ENCODE results near the gene PPARA. TPM values are rescaled to one million over a fixed set of nuclear protein-coding genes. Genes with fewer than 3 reads are reported as not detected.

Gene PPARA
- total RNA-seq, 1 donor from 2014 or later = 13.0 TPM

DNA sequence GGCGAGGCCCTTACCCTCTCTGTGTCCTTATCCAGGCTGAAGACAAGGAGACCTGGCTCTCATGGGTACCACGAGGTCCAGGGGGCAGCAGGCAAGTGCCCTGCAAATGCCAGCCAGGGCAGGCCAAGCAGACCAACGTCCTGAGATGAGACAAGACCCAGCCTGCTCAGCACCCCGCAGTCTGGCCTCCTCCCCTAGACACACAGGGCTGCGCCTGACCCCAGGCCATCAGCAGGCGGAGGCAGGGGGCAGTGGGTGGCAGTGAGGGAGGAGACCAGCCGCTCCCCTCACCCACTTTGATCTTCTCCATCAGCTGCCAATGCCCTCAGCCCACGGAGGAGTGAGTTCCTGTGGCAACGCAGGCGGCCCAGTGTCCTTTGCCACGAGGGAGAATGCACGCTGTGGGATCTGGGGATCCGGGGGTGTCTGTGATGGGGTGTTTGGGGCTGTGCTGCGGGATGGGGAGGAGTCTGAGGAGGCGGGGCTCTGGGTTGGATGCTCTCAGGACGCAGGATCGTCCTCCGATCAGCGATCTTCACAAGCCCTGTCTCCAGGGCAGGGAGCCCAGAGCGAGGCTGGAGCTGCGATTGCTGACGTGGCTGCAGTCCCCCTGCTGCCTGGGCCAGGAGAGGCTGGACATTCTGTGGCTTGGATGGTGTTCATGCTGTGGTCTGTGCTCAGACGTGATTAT, 30.5 kb upstream of the PPARA start:
- Mint-ChIP-seq H3K36me3 (ENCODE audit: low read depth) (peaks cover 2% of the 10 kb centered on the region), H3K27ac (no peak overlapping the region), H3K4me3 (no peak overlapping the region), H3K4me1 (peaks cover 5% of the 10 kb centered on the region), H3K27me3 (no peaks in the 10 kb centered on the region), H3K9me3 (no peaks in the 10 kb centered on the region)
- intact Hi-C loops (cut with micrococcal nuclease) = loop anchor here (5.0 kb wide), 1 partner anchor 177 kb away; the partner anchor contains the start of gene GTSE1
- no peak for DNase-seq

DNA sequence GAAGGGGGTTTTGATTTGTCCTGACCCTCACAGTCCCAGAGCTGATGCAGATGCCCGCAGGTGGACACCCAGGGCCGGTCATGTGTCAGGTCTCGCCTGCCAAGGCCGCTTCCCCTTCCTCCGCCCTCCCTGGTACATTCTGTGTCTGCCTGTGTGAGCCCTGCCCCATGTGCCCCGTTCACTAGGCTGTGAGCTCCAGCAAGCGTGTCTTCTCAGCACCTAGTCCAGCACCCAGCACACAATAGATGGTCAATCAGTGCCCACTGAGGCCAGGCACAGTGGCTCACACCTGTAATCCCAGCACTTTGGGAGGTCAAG, 29.9 kb upstream of the PPARA start:
- Mint-ChIP-seq H3K27me3 (no peaks in the 10 kb centered on the region), H3K4me1 (peaks cover 5% of the 10 kb centered on the region), H3K4me3 (no peak overlapping the region), H3K9me3 (no peaks in the 10 kb centered on the region), H3K27ac (no peak overlapping the region), H3K36me3 (ENCODE audit: low read depth) (no peaks in the 10 kb centered on the region)
- intact Hi-C loops (cut with micrococcal nuclease) = loop anchor here (5.0 kb wide), 1 partner anchor 177 kb away; the partner anchor contains the start of gene GTSE1
- DNase-seq = no peak

DNA sequence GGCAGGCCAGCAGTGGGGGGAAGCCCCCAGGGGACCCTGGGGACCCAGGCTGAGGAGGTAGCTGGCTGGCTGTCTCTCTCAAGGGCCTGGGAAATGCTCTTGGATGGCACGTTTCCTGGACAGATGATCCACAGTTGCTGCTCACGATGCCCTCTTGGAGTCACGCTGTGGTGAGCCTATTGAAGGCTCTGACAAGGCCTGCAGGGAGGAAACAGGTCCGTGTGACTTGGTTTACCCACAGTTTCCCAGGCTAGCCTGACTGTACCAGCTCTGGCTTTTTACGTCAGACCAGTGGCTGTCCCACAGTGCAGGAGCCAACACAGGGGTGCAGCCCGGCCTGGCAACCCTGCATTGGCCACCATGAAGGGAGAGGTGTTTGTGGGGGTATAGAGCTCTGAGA, 29.2 kb upstream of the PPARA start:
- intact Hi-C loops (cut with micrococcal nuclease) = loop anchor here (5.0 kb wide), 1 partner anchor 176 kb away; the partner anchor contains the start of gene GTSE1
- no peaks in the 10 kb centered on the region for H3K9me3 Mint-ChIP-seq
- no peak for DNase-seq
- peaks cover 5% of the 10 kb centered on the region for H3K4me1 Mint-ChIP-seq
- no peaks in the 10 kb centered on the region for H3K36me3 Mint-ChIP-seq (ENCODE audit: low read depth)
- peak overlapping the region; percentile 35 for H3K27ac Mint-ChIP-seq
- H3K27me3 Mint-ChIP-seq = no peaks in the 10 kb centered on the region
- no peak overlapping the region for H3K4me3 Mint-ChIP-seq

DNA sequence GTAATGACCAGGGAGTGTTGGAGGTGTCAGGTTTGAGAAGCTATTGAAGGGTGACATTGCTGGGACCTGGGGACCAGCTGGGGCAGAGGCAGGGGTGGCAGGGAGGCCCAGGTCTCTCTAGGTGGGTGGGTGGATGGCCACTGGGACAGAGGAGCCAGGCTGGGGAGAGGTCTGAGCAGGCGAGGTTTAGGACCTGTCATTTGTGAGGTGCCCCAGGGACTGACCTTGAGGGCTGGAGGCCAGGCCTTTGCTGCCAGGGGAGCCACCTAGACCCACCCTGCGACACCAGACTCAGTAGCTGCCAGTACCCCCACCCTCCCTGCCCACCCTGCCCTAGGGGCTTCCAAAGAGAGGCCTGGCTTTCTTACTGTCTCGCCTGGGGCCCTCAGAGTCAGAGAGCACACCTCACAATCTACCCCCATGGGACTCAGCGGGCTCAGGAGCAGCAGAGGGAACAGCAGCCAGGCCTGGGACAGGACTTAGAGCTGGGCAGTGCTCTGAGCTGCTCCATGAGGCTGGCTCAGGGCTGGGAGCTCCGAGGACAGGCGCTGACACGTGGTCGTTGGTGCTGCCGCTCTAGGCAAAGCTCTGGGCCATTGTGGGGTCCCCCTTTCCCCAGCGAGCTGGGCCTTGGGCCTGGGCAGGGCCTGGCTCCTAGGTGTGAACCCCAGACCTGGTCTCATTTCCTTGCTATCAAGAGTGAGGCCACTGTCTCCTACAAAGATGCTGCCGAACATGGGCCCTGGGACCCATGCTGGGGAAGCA, 28.6 kb upstream of the PPARA start:
- peaks cover 5% of the 10 kb centered on the region for H3K4me1 Mint-ChIP-seq
- no peak overlapping the region for H3K4me3 Mint-ChIP-seq

DNA sequence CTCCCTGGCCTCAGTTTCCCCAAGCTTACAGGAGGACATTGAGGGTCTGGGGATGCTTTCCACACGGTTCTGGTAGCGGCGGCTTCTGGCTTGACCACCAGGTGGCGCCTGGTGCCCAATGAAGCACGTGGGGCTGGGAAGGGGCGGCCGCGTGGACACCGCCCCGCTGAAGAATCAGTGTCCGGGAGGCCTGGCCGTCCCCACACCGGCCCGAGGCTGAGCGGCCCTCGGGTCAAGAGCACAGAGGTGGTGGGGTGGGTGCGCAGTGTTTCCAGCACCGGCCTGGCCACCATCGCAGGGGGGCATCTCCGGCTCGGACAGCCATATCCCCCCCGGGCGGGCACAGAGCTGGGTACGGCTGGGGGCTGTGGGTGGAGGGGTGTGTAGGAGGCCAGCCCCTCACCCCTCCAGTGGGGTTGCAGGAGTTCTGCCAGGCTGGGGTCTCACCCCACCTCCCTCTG, 27.8 kb upstream of the PPARA start:
- intact Hi-C loops (cut with micrococcal nuclease) = loop anchor here (1.0 to 5.0 kb wide), 3 partner anchors 175 to 420 kb away; partner anchors contain the start of gene GTSE1
- Mint-ChIP-seq H3K9me3 (no peaks in the 10 kb centered on the region), H3K27me3 (no peaks in the 10 kb centered on the region), H3K4me3 (no peak overlapping the region), H3K27ac (no peak overlapping the region), H3K36me3 (ENCODE audit: low read depth) (no peaks in the 10 kb centered on the region), H3K4me1 (peaks cover 5% of the 10 kb centered on the region)
- DNase-seq = peak; percentile 92

More for the DNA sequence above, 28.6 kb upstream of the PPARA start:
- H3K36me3 Mint-ChIP-seq (ENCODE audit: low read depth) = no peaks in the 10 kb centered on the region
- H3K27ac Mint-ChIP-seq = peak overlapping the region; percentile 35
- no peaks in the 10 kb centered on the region for H3K27me3 Mint-ChIP-seq
- no peak for DNase-seq
- intact Hi-C loops (cut with micrococcal nuclease) = loop anchor here (1.0 to 5.0 kb wide), 3 partner anchors 176 to 421 kb away; partner anchors contain the start of gene GTSE1
- no peaks in the 10 kb centered on the region for H3K9me3 Mint-ChIP-seq

DNA sequence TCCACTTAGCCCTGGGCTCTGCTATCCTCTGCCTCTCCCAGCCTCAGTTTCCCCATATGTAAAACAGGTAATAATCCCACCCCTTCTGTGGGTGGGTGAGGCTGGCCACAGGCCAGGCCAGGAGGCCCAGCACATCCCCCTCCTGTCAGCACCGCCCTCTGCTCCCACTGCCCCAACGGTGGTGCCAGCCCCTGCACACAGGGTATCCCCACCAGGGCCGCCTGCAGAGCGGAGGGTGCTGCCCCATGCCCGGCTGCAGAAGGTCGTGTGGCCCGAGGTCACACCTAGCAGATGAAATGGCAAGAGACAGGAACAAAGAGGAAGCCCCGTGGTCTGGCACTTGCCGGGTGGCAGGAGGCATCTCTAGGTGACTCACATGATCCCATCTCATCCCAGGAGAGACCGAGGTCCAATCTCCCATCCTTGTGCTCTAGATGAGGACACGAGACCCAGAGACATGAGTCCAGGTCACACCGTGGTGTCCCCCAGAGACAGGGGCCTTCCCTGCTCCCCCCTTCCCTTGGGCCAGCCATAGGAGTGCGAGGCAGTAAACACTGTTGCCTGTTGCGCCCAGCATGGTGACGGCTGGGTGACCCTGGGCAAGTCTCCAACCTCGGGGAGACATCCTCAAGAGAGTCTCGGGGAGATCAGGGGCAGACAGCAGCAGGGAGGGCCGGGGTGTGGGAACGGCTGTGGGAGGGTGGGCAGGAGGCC, 27.2 kb upstream of the PPARA start:
- Mint-ChIP-seq H3K27me3 (no peaks in the 10 kb centered on the region), H3K4me3 (no peak overlapping the region), H3K4me1 (peaks cover 5% of the 10 kb centered on the region), H3K9me3 (no peaks in the 10 kb centered on the region), H3K27ac (no peak overlapping the region), H3K36me3 (ENCODE audit: low read depth) (no peaks in the 10 kb centered on the region)
- intact Hi-C loops (cut with micrococcal nuclease) = loop anchor here (1.0 to 5.0 kb wide), 4 partner anchors 127 to 419 kb away; partner anchors contain the start of genes CDPF1 and GTSE1
- DNase-seq = no peak

DNA sequence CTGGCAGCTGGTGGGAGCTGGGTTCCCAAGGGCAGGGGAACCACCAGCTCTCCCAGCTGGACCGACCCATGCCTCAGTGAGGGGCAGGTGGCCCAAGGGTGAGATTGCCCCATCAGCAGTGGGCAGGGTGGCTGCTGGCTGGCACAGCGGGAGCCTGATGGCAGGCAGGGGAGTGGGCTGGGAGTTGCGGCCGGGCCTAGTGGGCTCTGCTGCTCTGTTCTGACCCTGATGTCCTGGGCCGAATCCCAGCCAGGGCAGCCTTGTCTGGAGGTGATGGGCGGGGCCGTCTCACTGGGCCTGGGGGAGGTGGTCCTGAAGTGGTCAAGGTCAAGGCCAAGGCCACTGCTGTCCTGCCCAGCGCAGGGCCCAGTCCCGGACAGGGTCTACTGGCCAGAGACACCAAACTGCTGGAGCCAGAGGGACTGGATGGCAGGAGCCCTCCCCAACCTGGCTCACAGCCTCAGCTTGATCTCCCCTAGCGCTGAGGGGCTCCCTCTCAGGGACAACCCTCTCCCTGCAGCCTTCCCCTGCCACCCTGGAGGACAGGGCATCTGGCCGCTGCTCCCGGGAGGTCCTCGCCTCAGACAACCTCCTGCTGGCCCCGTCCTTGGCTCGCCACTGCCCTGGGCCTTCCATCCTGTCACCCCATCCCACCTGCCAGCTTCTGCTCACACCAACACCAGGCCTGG, 26.5 kb upstream of the PPARA start:
- H3K36me3 Mint-ChIP-seq (ENCODE audit: low read depth) = no peaks in the 10 kb centered on the region
- H3K4me3 Mint-ChIP-seq = no peak overlapping the region
- DNase-seq = no peak
- H3K27ac Mint-ChIP-seq = no peak overlapping the region
- peaks cover 2% of the 10 kb centered on the region for H3K4me1 Mint-ChIP-seq
- H3K9me3 Mint-ChIP-seq = no peaks in the 10 kb centered on the region
- intact Hi-C loops (cut with micrococcal nuclease) = loop anchor here (1.0 to 5.0 kb wide), 2 partner anchors 126 to 173 kb away; partner anchors contain the start of genes CDPF1 and GTSE1
- no peaks in the 10 kb centered on the region for H3K27me3 Mint-ChIP-seq

DNA sequence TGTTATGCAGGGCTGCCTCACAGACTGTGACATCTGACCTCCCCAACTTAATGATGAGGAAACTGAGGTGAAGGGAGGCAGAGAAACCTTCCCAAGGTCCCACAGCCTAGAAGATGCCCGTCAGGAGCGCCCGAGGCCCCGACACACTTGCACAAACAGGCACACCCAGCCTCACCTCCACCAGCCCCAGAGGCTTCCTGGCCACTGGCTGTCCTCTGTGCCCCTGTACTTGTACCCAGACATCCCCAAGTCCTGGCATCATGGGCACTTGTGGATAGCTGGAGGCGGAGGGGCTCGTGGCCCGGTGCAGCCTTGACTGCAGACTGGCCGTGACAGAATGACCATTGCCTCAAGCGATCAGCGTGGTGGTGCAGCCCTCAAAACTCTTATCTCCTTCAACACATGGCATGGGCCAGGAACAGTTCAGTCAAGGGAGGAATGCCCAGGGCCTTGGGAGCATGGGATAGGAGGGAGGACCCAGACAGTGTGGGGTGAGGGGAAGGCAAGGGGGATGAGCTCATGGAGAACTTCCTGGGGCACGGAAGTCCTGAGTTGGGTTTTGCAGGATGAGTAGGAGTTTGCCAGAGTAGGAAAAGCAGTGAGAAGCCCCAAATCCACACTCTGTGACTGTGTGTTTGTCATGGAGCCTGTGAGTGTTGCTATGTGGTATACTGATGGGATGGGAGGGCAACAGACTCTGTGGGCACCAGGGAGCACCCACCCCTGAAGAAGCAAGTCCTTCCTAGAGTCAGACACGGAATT, 25.8 kb upstream of the PPARA start:
- Mint-ChIP-seq H3K9me3 (no peaks in the 10 kb centered on the region), H3K27me3 (no peaks in the 10 kb centered on the region), H3K4me1 (no peaks in the 10 kb centered on the region), H3K4me3 (no peak overlapping the region), H3K27ac (no peak overlapping the region), H3K36me3 (ENCODE audit: low read depth) (no peaks in the 10 kb centered on the region)
- intact Hi-C loops (cut with micrococcal nuclease) = loop anchor here (5.0 kb wide), 1 partner anchor 173 kb away; the partner anchor contains the start of gene GTSE1
- no peak for DNase-seq

DNA sequence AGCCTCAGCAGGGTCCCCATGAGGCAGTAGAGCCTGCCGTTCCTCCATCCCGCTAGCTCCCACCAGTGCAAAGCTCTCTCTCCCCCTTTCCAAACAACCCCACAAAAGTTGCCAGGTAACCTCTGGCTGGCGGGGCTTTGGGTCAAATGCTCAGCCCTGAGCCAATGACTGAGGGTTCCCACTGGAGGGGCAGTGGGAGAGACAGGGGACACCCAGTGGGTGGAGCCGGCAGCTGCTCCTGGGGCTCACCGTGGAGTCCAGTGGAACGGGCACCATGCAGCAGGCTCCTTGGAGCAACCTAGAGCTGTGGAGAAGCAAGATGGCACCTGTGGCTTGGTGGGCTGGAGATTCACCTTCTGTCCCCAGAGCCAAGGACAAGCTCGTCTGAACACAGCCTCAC, 25.0 kb upstream of the PPARA start:
- no peaks in the 10 kb centered on the region for H3K9me3 Mint-ChIP-seq
- H3K27ac Mint-ChIP-seq = no peak overlapping the region
- intact Hi-C loops (cut with micrococcal nuclease) = no loop called here
- no peaks in the 10 kb centered on the region for H3K4me1 Mint-ChIP-seq
- H3K27me3 Mint-ChIP-seq = no peaks in the 10 kb centered on the region
- no peak overlapping the region for H3K4me3 Mint-ChIP-seq
- no peaks in the 10 kb centered on the region for H3K36me3 Mint-ChIP-seq (ENCODE audit: low read depth)
- no peak for DNase-seq

DNA sequence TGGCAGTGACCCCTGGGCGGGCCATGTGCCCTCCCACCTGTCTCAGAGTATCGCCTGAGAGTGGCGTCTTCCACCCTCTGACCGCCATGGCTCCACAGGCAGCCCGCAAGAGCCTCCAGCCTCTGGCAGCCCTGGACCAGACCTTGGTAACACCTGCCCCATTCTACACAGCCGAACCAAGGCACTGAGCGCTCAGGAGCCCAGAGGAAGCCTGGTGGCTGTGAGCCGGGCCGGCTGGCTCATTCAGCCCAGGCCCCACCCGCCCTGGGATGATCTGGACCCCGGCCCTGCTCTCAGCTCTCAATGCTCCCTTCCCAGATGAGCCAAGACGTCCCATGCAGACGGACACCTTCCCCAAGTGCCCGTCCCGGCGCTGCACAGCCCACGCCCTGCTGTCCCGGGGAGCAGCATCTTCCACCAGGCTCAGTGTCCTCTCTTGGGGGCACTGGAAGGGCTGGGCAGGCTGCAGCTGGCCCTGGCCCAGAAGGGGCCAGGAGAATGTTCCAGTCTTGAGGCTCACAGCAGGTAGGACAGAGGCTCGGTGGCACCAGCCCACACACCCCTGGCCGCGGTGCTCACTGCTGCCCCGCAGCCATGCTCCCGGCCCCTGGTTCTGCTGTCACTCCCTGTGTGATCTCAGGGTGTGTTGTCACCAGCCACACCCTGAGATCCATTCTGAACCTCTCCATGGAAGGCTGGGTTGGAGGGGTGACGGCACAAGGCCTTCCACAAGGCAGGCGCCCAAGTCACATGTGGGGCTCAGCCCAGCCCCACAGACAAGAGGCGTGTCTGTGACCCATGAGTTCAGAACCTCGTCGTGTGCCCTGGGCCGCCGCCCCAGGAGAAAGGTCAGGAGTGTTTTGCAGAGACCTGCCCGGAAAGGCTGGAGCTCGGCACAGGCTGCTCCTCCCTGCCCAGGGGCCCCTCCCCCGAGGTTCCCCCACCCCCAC, 24.2 kb upstream of the PPARA start:
- no peak overlapping the region for H3K27ac Mint-ChIP-seq
- intact Hi-C loops (cut with micrococcal nuclease) = no loop called here
- H3K36me3 Mint-ChIP-seq (ENCODE audit: low read depth) = no peaks in the 10 kb centered on the region
- no peak for DNase-seq
- no peaks in the 10 kb centered on the region for H3K9me3 Mint-ChIP-seq
- no peak overlapping the region for H3K4me3 Mint-ChIP-seq
- H3K4me1 Mint-ChIP-seq = no peaks in the 10 kb centered on the region
- no peaks in the 10 kb centered on the region for H3K27me3 Mint-ChIP-seq

DNA sequence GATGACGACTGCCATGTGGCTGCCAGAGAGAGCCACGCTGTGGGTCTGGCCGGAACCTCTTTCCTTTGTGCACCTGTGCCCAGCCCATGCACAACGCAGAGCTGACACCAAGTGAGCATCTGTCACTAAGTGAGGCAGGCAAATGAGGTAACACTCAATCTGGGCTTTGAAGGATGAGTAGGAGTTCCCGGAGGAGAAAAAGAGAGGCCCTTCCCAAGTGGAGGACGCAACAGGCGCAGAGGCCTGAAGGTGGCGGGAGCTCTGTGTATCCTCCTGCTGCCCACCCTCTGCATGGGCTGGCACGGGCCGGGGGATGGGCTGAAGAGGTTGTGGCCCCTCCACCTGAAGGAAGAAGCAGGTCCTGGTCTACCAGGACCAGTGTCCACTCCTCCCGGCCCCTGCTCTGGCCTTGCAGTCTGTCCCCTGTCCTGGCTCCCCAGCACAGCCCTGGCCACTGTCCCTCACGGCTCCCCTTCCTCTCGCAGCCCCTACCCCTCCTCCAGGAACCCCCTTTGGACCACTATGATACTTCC, 23.4 kb upstream of the PPARA start:
- no peaks in the 10 kb centered on the region for H3K36me3 Mint-ChIP-seq (ENCODE audit: low read depth)
- H3K4me1 Mint-ChIP-seq = no peaks in the 10 kb centered on the region
- intact Hi-C loops (cut with micrococcal nuclease) = no loop called here
- no peak for DNase-seq
- no peak overlapping the region for H3K4me3 Mint-ChIP-seq
- no peaks in the 10 kb centered on the region for H3K27me3 Mint-ChIP-seq
- H3K9me3 Mint-ChIP-seq = no peaks in the 10 kb centered on the region
- H3K27ac Mint-ChIP-seq = no peak overlapping the region

DNA sequence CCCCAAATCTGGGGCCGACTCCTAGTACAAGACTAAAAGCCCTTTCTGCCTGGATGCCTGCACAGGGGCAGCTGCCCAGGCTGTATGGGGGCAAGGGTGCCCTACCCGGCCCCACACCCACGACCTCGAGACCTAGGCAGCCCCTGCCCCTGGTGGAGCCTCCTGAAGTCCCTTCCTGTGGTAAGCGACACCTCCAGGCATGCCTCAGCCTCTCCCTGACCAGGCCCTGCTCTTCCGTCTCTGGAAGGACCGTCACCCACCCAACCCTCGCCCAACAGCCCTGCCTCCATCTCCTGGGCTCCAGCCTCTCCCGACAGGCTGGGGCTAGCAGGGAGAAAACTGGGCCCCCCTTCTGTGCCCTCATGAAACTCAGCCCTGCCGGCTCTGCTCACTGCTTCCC, 22.8 kb upstream of the PPARA start:
- Mint-ChIP-seq H3K27ac (no peak overlapping the region), H3K27me3 (no peaks in the 10 kb centered on the region), H3K4me1 (no peaks in the 10 kb centered on the region), H3K4me3 (no peak overlapping the region), H3K9me3 (no peaks in the 10 kb centered on the region), H3K36me3 (ENCODE audit: low read depth) (no peaks in the 10 kb centered on the region)
- DNase-seq = no peak
- intact Hi-C loops (cut with micrococcal nuclease) = no loop called here

Measured in activated CD4-positive, alpha-beta T cell treated with anti-CD3 and anti-CD28 coated beads, Interleukin-2, amount 10 ng/mL, durations not matched to agents 24 days and 14 days (primary cell).